Measurements from ENCODE around the gene ATG13. TPM values are rescaled to one million over a fixed set of nuclear protein-coding genes. Genes with fewer than 3 reads are reported as not detected.

The ATG13 gene
- total RNA-seq, 2 experiments from 2014 or later = 70.4 to 72.1 TPM

- H3K27me3 Mint-ChIP-seq = no peaks in the 10 kb centered on the region
- peaks cover 59% of the 10 kb centered on the region for H3K4me1 Mint-ChIP-seq
- peaks cover 54% of the 10 kb centered on the region for H3K36me3 Mint-ChIP-seq (ENCODE audit: low read depth)
- ChIA-PET CTCF (interaction anchor here (1.1 to 1.8 kb wide), 2 partner anchors 57 to 184 kb away, joined by 4 to 6 read pairs; partner anchors contain the start of genes ATG13 and HARBI1), POLR2A (interaction anchor here (0.8 to 8.5 kb wide), 7 partner anchors 11 to 119 kb away, joined by 3 to 124 read pairs (median 4); partner anchors contain the start of genes AMBRA1, ARHGAP1, ATG13 and HARBI1)
- no peak overlapping the region for H3K4me3 Mint-ChIP-seq
- no peaks in the 10 kb centered on the region for H3K9me3 Mint-ChIP-seq
- H3K27ac Mint-ChIP-seq = peak overlapping the region; percentile 83
- DNase-seq = peak; percentile 30
Measured at GRCh38 chr11:46674463-46675287, 57.3 kb downstream of the ATG13 start.

DNA sequence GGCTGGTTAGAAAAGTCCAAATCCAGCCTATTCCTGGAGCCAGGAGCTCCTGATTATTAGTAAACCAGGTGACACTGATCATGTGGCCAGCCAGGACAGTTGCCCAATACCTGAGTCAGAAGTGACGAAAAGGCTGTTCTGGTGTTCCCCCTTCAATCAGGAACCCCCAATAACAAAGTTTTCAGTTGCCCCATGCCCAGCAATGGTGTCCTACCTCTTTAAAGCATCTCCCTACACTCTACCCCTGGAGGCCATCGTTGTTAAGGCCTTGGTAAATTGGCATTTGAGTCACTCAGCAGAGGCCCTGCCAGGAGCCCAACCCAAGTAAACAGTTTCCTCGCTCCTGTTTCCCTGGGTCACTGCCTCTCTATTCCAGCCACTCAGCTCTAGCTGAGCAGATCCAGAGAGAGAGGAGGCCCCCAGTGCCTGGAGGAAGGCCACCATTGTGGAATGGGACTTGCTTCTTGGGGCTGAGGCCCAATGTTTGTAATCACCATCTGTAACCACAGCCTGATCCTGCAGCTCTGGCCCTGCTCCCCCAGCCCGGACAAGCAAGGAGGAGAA lies 58.0 kb downstream of the ATG13 start:
- no peaks in the 10 kb centered on the region for H3K27me3 Mint-ChIP-seq
- peak overlapping the region; percentile 83 for H3K27ac Mint-ChIP-seq
- CTCF ChIA-PET = interaction anchor here (1.8 kb wide), 1 partner anchor 185 kb away, joined by 4 read pairs; no protein-coding TSS in a partner anchor
- POLR2A ChIA-PET = interaction anchor here (1.0 to 8.5 kb wide), 5 partner anchors 12 to 120 kb away, joined by 3 to 124 read pairs (median 4); partner anchors contain the start of genes ARHGAP1, ATG13, HARBI1 and ZNF408
- peaks cover 54% of the 10 kb centered on the region for H3K4me1 Mint-ChIP-seq
- no peak for DNase-seq
- peaks cover 52% of the 10 kb centered on the region for H3K36me3 Mint-ChIP-seq (ENCODE audit: low read depth)
- H3K9me3 Mint-ChIP-seq = no peaks in the 10 kb centered on the region
- H3K4me3 Mint-ChIP-seq = no peak overlapping the region

- ChIA-PET CTCF (no interaction called here), POLR2A (interaction anchor here (1.8 to 8.5 kb wide), 2 partner anchors 18 to 25 kb away, joined by 4 to 124 read pairs; partner anchors contain the start of genes ARHGAP1 and ZNF408)
- Mint-ChIP-seq H3K36me3 (ENCODE audit: low read depth) (peaks cover 55% of the 10 kb centered on the region), H3K27ac (peak overlapping the region; percentile 31), H3K9me3 (no peaks in the 10 kb centered on the region), H3K4me3 (no peak overlapping the region), H3K27me3 (no peaks in the 10 kb centered on the region), H3K4me1 (peaks cover 50% of the 10 kb centered on the region)
- no peak for DNase-seq
Measured at GRCh38 chr11:46675949-46676348, 58.6 kb downstream of the ATG13 start.

GRCh38 chr11:46676436-46677158 lies 59.2 kb downstream of the ATG13 start:
- ChIA-PET CTCF (no interaction called here), POLR2A (interaction anchor here (1.8 to 8.5 kb wide), 2 partner anchors 18 to 24 kb away, joined by 4 to 124 read pairs; partner anchors contain the start of genes ARHGAP1 and ZNF408)
- peaks cover 43% of the 10 kb centered on the region for H3K4me1 Mint-ChIP-seq
- peaks cover 54% of the 10 kb centered on the region for H3K36me3 Mint-ChIP-seq (ENCODE audit: low read depth)
- H3K27me3 Mint-ChIP-seq = no peaks in the 10 kb centered on the region
- no peak for DNase-seq
- H3K27ac Mint-ChIP-seq = peak overlapping the region; percentile 57
- no peak overlapping the region for H3K4me3 Mint-ChIP-seq
- no peaks in the 10 kb centered on the region for H3K9me3 Mint-ChIP-seq

DNA sequence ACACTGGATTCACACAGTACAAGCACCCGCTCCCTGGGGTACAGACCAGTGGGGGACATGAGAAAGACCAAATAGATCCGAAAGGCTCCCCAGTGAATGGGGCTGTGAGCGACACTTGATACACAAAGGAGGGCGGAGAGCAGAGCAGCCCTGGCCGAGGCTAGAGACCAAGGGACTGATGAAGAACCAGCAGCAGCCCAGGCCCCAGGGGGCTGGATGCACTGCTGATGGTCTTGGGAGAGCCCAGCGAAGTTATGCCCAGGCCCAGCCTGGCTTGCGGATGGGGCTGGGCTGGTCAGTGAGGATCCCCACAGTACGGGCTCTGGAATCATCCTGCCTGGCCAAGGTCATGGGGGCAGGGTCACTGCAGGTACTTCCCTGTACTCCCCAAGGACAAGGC lies 59.8 kb downstream of the ATG13 start:
- CTCF ChIA-PET = no interaction called here

GRCh38 chr11:46677991-46678740 lies 60.8 kb downstream of the ATG13 start:
- H3K4me1 Mint-ChIP-seq = peaks cover 29% of the 10 kb centered on the region
- no peaks in the 10 kb centered on the region for H3K27me3 Mint-ChIP-seq
- POLR2A ChIA-PET = interaction anchor here (0.8 kb wide), 1 partner anchor 9 kb away, joined by 3 read pairs; no protein-coding TSS in a partner anchor
- no peak for DNase-seq
- H3K4me3 Mint-ChIP-seq = no peak overlapping the region
- peaks cover 39% of the 10 kb centered on the region for H3K36me3 Mint-ChIP-seq (ENCODE audit: low read depth)
- no peak overlapping the region for H3K27ac Mint-ChIP-seq
- CTCF ChIA-PET = no interaction called here
- H3K9me3 Mint-ChIP-seq = no peaks in the 10 kb centered on the region

More for the DNA sequence above, 59.8 kb downstream of the ATG13 start:
- POLR2A ChIA-PET = interaction anchor here (8.5 kb wide), 1 partner anchor 24 kb away, joined by 124 read pairs; the partner anchor contains the start of genes ARHGAP1 and ZNF408
- Mint-ChIP-seq H3K27me3 (no peaks in the 10 kb centered on the region), H3K4me1 (peaks cover 37% of the 10 kb centered on the region), H3K4me3 (no peak overlapping the region), H3K36me3 (ENCODE audit: low read depth) (peaks cover 48% of the 10 kb centered on the region), H3K27ac (peak overlapping the region; percentile 57), H3K9me3 (no peaks in the 10 kb centered on the region)
- no peak for DNase-seq

- no peak overlapping the region for H3K4me3 Mint-ChIP-seq
- ChIA-PET CTCF (no interaction called here), POLR2A (interaction anchor here (0.8 kb wide), 1 partner anchor 9 kb away, joined by 3 read pairs; no protein-coding TSS in a partner anchor)
- DNase-seq = no peak
- no peak overlapping the region for H3K27ac Mint-ChIP-seq
- H3K9me3 Mint-ChIP-seq = no peaks in the 10 kb centered on the region
- H3K36me3 Mint-ChIP-seq (ENCODE audit: low read depth) = peaks cover 39% of the 10 kb centered on the region
- H3K4me1 Mint-ChIP-seq = peaks cover 29% of the 10 kb centered on the region
- H3K27me3 Mint-ChIP-seq = no peaks in the 10 kb centered on the region
Measured at GRCh38 chr11:46678741-46679130, 61.4 kb downstream of the ATG13 start.

DNA sequence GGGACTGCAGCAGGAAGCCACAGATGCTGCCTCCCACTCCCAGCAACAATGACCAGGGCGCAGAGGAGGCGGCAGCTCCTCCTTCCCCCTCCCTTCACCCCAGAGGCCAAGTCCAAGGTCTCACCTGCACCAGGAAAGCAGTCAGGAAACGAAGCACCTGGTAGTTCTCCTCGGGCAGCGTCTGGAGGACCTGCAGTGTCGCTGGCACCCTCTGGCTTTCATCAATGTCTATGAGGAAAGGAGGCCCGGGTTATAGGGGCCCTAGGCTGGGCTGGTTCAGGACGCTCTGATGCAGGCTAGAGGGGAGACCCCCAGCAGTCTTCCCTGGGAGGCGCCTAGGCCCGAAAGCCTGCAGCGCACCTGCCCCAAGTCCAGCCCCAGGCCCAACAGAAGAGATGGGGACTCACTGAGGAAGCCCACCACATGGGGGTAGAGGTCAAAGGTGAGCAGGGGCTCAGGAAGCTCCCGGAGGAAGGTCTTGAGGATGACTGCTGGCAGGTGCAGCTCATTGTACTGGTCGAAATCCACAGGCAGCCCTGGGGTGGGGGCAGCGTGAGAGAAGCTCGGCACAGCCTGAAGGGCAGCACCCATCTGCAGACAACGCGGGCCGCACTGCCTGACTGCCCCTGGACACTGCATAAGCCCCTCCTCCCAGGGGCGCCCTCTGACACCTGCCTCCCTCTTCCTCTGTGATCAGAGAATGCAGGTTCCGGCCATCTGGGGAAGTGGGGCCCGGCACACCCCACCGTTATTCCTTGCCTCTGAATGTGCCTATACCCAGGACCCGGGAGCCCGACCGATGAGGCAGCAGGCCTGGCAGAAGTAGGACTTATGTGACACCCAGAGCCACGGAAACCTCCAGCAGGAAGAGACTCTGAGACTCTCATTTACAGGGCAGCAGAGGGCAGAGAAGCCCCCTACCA lies 62.1 kb downstream of the ATG13 start:
- no peak for DNase-seq
- Mint-ChIP-seq H3K4me1 (peaks cover 27% of the 10 kb centered on the region), H3K9me3 (no peaks in the 10 kb centered on the region), H3K36me3 (ENCODE audit: low read depth) (peaks cover 43% of the 10 kb centered on the region), H3K27me3 (no peaks in the 10 kb centered on the region), H3K27ac (no peak overlapping the region), H3K4me3 (no peak overlapping the region)
- CTCF ChIA-PET = no interaction called here
- POLR2A ChIA-PET = interaction anchor here (0.8 to 3.3 kb wide), 2 partner anchors 8 kb away, joined by 3 to 11 read pairs; no protein-coding TSS in a partner anchor

DNA sequence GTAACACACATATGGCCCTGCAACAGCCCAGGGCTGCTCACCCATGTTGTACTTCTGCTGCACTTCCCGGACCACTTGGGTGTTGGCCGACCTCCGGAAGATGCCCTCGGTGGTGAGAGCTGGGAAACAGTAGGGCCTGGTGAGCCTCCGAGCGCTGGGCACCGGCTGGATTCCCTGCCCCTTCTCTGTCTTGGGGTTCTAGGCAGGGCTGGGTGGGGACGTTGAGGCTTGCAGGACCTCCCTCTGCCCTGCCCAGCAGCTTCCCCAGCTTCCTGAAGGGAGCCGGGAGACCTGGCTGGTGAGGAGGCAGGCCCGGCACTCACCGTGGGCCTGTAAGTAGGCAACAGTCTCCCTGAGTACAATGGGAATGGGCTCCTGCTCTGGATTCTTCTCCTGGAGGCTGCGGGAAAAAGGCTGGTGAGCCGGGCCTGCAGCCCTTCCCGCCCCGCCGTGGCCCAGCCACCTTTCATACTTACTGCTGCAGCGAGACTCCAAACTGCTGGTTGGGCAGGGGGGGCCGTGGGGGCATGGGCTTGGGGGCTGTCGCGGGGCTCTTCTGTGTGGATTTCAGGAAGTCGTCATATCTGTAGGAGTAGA lies 62.9 kb downstream of the ATG13 start:
- Mint-ChIP-seq H3K36me3 (ENCODE audit: low read depth) (peaks cover 41% of the 10 kb centered on the region), H3K27ac (no peak overlapping the region), H3K4me3 (no peak overlapping the region), H3K9me3 (no peaks in the 10 kb centered on the region), H3K4me1 (peaks cover 19% of the 10 kb centered on the region), H3K27me3 (no peaks in the 10 kb centered on the region)
- DNase-seq = no peak
- ChIA-PET POLR2A (interaction anchor here (3.3 kb wide), 1 partner anchor 9 kb away, joined by 11 read pairs; no protein-coding TSS in a partner anchor), CTCF (no interaction called here)

DNA sequence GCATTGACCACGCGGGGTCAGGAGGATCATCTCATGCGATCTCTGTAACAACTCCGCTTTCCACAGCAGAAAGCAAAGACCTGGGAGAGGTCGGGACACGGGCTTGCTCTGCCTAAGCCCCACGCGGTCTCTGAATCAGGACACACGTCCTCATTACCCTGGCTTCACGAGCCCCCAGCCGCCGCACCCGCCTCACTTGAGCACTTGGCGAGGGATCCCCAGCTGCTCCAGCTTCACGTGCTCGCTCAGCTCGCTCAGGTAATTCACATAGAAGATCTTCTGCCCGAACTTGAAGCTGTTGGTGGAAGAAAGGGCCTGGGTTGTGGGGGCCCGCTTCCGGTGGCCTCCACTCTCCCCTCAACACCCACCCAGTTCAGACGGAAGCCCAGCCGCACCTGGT lies 63.5 kb downstream of the ATG13 start:
- no peak for DNase-seq
- ChIA-PET POLR2A (interaction anchor here (3.3 kb wide), 1 partner anchor 10 kb away, joined by 11 read pairs; no protein-coding TSS in a partner anchor), CTCF (interaction anchor here (0.6 to 1.1 kb wide), 2 partner anchors 10 to 12 kb away, joined by 3 to 4 read pairs; no protein-coding TSS in a partner anchor)
- Mint-ChIP-seq H3K4me3 (no peak overlapping the region), H3K27ac (no peak overlapping the region), H3K4me1 (peaks cover 14% of the 10 kb centered on the region), H3K9me3 (no peaks in the 10 kb centered on the region), H3K36me3 (ENCODE audit: low read depth) (peaks cover 41% of the 10 kb centered on the region), H3K27me3 (no peaks in the 10 kb centered on the region)

DNA sequence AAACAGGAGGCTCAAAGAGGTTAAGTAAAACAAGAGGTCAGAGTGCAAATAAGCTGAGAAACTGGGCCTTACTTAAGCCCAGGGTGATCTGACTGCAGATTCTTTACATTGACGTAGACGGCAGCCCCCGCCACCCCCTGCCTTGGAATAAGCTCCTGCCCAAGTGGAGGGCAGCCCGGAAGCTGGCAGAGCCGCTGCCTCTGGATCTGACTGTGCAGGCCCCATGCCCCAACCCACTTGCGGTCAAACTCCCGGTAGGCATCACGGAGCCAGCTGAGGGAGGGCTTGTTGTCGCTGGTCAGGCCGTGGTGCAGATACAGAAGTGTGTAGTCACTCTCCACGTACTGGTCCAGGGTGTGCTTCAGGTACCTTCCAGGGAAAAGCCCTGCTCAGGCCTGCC lies 64.5 kb downstream of the ATG13 start:
- ChIA-PET POLR2A (interaction anchor here (3.3 kb wide), 1 partner anchor 11 kb away, joined by 11 read pairs; no protein-coding TSS in a partner anchor), CTCF (interaction anchor here (1.1 kb wide), 1 partner anchor 11 kb away, joined by 3 read pairs; no protein-coding TSS in a partner anchor)
- Mint-ChIP-seq H3K9me3 (no peaks in the 10 kb centered on the region), H3K4me1 (peaks cover 6% of the 10 kb centered on the region), H3K36me3 (ENCODE audit: low read depth) (peaks cover 43% of the 10 kb centered on the region), H3K27me3 (no peaks in the 10 kb centered on the region), H3K4me3 (no peak overlapping the region), H3K27ac (no peak overlapping the region)
- DNase-seq = no peak

All from activated CD4-positive, alpha-beta memory T cell treated with anti-CD3 and anti-CD28 coated beads, Interleukin-2, amount 10 ng/mL, durations not matched to agents 7 days and 5 days (primary cell).